ENCODE data around the gene ST8SIA5.

- TF ChIP-seq EZH2 (IDR thresholded peaks at IDR 0.05; ENCODE audit: insufficient read depth, poor library complexity, severe bottlenecking) (no peak), EZH2phosphoT487 (IDR thresholded peaks at IDR 0.05; ENCODE audit: insufficient read depth, low read depth) (no peak)
Measured at GRCh38 chr18:46622999-46623398, 133.9 kb downstream of the ST8SIA5 start.

Measured in GM23248 (cell line).